GM12872 (cell line): ENCODE measurements around the gene ADGRB3.

Experiments used
- TF ChIP-seq, protein P1 (sequence below): IDR thresholded peaks from 3 replicates; pipeline ENCODE4 v1.5.1; 2011; ENCODE audit warnings: low read depth, mild to moderate bottlenecking, low read length, moderate library complexity; ENCODE audit not compliant: insufficient read depth

Gene ADGRB3

GRCh38 chr6:69164564-69165229 lies 529.6 kb downstream of the ADGRB3 start:
- TF ChIP-seq, protein P1, sequence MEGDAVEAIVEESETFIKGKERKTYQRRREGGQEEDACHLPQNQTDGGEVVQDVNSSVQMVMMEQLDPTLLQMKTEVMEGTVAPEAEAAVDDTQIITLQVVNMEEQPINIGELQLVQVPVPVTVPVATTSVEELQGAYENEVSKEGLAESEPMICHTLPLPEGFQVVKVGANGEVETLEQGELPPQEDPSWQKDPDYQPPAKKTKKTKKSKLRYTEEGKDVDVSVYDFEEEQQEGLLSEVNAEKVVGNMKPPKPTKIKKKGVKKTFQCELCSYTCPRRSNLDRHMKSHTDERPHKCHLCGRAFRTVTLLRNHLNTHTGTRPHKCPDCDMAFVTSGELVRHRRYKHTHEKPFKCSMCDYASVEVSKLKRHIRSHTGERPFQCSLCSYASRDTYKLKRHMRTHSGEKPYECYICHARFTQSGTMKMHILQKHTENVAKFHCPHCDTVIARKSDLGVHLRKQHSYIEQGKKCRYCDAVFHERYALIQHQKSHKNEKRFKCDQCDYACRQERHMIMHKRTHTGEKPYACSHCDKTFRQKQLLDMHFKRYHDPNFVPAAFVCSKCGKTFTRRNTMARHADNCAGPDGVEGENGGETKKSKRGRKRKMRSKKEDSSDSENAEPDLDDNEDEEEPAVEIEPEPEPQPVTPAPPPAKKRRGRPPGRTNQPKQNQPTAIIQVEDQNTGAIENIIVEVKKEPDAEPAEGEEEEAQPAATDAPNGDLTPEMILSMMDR = no peak

DNA sequence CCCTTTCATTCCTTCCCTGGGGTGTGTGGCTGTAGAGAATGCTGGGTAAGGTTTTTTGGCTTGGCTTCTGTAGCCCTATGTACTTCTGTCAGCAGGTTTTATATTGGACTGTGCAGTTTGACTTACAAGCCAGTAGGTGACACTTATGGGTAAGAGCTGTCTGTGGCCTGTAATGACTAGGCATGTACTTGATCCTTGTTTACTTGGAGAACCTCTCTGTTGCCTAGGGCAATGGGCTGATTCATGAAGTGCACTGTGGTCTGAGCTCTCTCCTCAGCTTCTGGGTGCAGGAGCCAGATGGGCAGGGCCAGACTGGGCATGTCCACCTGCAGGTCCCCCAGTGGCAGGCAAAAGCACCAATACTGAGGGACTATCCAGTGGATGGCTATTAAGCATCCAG lies 544.6 kb downstream of the ADGRB3 start:
- TF ChIP-seq, protein P1 = no peak

DNA sequence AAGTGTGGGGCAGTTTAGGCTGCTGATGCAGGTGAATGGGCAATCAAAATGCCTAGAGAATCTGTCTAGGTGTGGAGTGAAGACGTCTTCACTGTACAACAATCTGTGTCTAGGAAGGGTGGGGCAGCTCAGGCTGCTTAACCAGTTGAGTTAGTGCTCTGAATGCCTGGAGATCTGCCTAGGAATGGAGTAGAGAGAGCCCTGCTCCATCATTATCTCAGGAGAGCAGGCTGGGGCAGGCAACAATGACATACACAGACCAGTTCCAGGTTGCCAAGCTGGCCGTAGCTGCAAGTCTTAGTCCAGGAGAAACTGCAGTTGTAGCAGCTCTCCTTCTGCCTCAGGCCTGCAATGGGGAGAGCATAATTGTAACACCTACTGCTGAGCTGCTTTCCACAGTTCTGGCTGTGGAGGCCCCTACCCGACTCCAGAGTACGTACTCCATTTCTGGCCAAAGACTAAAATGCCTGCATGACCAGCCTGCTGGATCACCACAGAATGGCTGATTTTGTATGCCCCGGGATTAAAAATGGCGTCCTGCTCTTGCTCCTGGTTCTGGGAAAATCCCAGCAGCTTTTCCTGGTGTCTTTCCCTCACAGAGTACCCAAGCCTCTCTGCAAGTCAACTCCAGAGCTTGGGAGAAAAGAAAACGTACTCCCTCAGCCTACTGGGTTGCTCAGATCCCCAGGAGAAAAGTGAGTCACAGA lies 545.4 kb downstream of the ADGRB3 start:
- TF ChIP-seq, protein P1 = no peak

GRCh38 chr6:69181964-69182363 lies 546.9 kb downstream of the ADGRB3 start:
- TF ChIP-seq, protein P1 = no peak

- TF ChIP-seq, protein P1 = no peak
Measured at GRCh38 chr6:69185276-69185675, 550.2 kb downstream of the ADGRB3 start.

DNA sequence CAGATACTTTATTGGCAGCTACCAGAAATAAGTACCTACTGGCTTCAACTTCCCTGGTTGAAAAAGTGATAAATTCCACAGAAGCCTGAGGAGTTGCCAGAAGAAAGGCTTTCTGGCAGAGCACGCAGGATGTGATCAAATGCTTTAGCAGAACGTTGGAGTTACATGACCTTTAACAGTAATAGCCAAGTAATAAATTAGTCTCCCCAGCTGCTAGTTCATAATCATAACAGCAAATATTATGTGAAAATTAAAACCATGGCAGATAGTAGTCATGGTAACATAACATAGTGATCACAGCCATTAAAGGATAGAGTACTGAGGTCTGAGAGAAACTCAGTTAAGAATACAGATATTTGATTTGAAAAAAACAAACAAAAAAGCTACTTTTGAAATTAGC lies 567.7 kb downstream of the ADGRB3 start:
- TF ChIP-seq, protein P1 = no peak

- TF ChIP-seq, protein P1 = no peak
Measured at GRCh38 chr6:69216127-69216526, 581.0 kb downstream of the ADGRB3 start.
